GM18498 (cell line): ENCODE data around the gene ANKRD13B.

ENCODE experiments used
- ATAC-seq: cut with Tn5 transposase; IDR thresholded peaks from one replicate; pipeline ENCODE4 v1.9.1; 2021; ENCODE audit warnings: mild to moderate bottlenecking, moderate library complexity; ENCODE audit not compliant: unreplicated experiment

ANKRD13B gene

GRCh38 chr17:29568331-29569244, 24.3 kb upstream of the ANKRD13B start, which contains the start of gene TP53I13:
TP53I13 (plus strand) TSS chr17:29568701; CDS start chr17:29568759, 58 bp downstream.
- peak; percentile 49 for ATAC-seq

GRCh38 chr17:29569245-29569950, 23.5 kb upstream of the ANKRD13B start:
- no peak for ATAC-seq

- no peak for ATAC-seq
Observed at GRCh38 chr17:29570521-29570920, 22.4 kb upstream of the ANKRD13B start.

- no peak for ATAC-seq
Observed at GRCh38 chr17:29571486-29571882, 21.4 kb upstream of the ANKRD13B start.

GRCh38 chr17:29571883-29572681, 20.9 kb upstream of the ANKRD13B start:
- no peak for ATAC-seq

- ATAC-seq: no peak
Observed at GRCh38 chr17:29572691-29573557, 20.0 kb upstream of the ANKRD13B start.

- no peak for ATAC-seq
Observed at GRCh38 chr17:29573558-29573869, 19.4 kb upstream of the ANKRD13B start.

GRCh38 chr17:29573871-29574731, 18.8 kb upstream of the ANKRD13B start:
- ATAC-seq: no peak

GRCh38 chr17:29574732-29575510, 18.0 kb upstream of the ANKRD13B start:
- ATAC-seq: no peak

- ATAC-seq: no peak
Observed at GRCh38 chr17:29575511-29576213, 17.3 kb upstream of the ANKRD13B start.

- ATAC-seq: no peak
Observed at GRCh38 chr17:29576214-29577000, 16.5 kb upstream of the ANKRD13B start.

- no peak for ATAC-seq
Observed at GRCh38 chr17:29577001-29577370, 15.9 kb upstream of the ANKRD13B start.

- ATAC-seq: no peak
Observed at GRCh38 chr17:29577385-29578211, 15.3 kb upstream of the ANKRD13B start.

GRCh38 chr17:29578626-29579485, 14.1 kb upstream of the ANKRD13B start:
- ATAC-seq: no peak
